SW 1271 (cell line): ENCODE measurements around the gene ARHGDIG.
"Not testable (repeated sequence)": the region's sequence is repeated elsewhere in the genome, so short reads cannot be mapped to it uniquely, and the experiment has no call there.

Source experiments
- DNase-seq, 2 experiments: peaks; one replicate each; lab custom pipeline; 2025; lab: John Stamatoyannopoulos, UW

ARHGDIG gene

DNA sequence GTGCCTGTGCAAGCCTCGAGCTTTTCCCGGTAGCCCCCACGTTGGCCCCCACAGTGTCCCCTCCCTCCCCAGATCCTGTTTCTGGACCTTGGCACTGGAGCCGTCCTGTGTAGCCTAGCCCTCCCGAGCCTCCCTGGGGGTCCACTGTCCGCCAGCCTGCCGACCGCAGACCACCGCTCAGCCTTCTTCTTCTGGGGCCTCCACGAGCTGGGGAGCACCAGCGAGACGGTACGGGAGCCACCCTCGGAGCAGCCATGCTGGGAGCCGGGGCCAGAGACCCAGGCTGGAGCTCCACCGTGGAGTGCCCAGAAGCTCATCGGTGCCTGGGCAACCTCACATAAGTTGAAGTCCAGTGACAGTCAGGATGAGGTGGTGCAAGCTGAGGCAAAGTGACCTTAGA lies 16.4 kb upstream of the ARHGDIG start:
- DNase-seq, result no peak

DNA sequence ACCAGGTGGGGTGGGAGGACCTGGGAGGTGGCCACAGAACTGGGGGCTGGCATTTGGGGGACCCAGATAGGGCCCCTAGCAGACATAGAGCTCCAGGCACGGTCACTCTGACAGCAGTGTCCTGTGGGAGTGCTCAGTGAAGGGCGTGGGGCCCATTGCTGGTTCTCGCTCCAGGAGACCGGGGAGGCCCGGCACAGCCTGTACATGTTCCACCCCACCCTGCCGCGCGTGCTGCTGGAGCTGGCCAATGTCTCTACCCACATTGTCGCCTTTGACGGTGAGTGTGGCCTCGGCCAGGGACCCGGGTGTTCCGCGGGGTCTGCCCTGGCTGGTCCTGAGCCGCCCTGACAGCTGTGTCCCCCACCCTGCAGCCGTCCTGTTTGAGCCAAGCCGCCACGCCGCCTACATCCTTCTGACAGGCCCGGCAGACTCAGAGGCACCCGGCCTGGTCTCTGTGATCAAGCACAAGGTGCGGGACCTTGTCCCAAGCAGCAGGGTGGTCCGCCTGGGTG lies 15.9 kb upstream of the ARHGDIG start:
- DNase-seq, result no peak

DNA sequence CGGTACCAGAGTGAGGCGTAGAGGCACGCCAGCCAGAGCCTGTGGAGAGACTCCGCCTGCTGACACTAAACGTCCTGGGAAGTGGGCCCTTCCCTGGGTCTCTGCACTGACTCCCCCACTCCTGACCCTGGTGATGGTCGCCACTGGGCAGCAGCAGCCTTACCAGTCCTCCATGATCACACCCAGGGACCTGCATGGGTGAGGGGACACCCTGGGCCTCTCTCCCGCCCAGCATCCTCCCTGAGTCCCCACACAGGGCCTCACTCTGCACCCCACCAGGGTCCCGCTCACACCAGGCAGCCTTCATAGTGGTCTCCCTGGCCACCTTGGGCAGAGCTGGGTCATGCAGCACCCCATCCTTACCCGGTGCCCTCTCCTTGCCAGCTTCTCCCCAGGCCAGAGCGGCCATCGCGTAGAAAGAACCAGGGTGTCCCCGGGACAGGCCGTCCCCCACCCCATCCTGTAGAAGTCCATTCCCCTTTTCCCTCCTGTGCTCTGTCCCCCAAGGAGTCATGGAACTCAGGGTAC lies 15.3 kb upstream of the ARHGDIG start:
- DNase-seq, result no peak

DNA sequence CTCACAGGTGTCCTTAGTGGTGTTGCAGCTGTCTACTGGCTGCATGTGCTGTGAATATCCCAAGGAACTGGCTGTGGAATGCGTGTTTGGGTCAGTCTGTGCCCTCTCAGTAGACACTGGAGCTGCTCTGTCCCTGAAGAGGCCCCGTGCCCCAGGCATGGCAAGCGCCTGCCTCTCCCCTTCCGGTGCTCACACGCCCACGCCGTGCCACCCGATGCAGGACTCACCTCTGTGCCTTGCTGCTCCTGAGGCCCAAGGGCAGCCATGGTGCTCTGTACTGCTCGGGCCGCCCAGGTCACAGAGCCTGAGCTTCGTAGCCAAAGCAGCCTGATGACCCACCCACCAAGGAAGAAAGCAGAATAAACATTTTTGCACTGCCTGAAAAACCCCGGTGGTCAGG lies 14.7 kb upstream of the ARHGDIG start:
- DNase-seq, result no peak

DNA sequence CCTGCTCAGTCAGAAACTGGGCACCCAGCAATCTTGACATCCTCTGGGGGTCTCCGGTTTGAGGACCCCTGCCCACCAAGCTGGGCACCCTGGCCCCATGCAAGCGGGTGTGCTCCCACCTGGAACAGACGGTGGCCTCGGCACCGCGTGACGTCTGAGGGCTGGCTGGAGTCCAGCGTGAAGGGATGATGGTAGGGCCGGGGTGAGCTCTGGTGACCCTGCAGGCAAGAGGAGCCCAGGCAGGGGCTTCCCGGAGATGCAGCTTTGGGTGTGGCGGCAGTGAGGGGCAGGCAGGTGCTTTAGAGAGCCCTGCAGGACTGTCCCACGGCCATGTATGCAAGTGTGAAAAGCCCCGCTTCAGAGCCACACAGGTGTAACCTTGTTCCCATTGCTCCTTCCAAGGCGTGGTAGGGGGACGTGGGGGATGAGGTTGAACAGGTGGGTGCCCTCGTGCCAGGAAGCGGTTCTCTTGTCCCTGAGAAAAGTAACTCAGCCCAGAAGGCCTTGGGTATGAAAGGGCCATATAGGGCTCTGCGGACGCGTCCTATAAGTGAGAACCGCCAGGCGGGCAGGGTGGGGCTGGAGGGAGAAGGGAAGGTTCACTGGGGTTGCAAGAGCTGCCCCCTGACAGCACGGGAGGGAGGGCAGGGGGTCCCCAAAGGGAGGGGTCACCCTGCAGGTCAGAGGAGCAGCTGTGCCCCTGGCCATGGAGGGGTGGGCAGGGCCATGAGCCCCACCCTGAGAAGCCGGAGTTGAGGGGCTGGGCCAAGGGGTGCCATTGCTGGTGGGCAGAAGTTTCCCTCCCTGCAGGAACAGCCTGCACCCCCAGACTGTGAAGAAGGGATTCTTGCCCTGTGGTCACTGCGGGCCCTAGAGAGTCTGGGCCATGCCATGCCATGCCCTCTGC lies 13.9 kb upstream of the ARHGDIG start:
- no peak for DNase-seq

DNA sequence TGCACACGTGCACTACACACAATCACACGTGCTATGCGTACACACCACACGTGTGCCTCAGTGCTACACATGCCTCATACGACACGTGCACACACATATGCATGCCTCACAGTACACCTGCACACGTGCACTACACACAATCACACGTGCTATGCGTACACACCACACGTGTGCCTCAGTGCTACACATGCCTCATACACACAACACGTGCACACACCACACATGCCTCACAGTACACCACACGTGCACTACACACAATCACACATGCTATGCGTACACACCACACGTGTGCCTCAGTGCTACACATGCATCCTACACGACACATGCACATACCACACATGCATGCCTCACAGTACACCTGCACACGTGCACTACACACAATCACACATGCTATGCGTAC lies 12.8 kb upstream of the ARHGDIG start:
- not testable (repeated sequence) for DNase-seq

DNA sequence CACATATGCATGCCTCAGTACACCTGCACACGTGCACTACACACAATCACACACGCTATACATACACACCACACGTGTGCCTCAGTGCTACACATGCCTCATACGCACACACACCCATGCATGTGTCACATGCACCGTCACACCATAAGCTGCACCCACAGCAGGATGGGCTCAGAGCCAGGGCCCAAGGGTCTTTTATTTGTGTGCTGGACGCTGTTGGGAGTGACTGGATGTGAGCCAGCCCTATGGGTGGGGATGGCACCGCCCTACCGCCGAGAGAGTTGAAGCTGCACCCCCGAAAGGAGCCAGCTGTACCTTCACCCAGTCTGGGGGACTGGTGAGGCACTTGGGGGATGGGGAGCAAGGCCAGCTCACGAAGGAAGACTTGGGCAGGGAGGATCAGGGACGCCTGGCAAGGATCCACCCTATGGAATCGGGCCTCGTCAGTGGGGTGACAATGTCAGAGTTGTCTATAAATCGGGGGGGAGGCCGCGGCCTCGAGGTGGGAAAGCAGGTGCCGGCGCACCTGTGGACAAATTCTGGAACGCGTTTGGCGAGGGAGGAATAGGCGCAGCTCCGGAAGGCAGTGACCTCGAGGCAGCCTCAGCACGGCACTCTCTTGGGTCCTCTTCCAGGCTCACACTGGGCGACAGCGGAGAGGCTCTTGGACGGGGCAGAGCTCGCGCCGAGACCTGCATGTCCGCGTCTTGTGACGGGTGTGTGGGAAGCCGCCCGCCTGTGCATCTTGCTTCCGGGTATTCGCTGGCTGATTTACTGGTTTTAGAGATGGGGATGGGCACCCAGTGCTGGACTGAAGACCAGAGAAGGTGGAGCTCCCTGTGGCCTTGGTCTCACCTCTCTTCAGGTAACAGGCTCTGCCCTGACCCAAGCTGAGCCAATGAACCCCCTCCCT lies 12.0 kb upstream of the ARHGDIG start:
- no peak for DNase-seq

DNA sequence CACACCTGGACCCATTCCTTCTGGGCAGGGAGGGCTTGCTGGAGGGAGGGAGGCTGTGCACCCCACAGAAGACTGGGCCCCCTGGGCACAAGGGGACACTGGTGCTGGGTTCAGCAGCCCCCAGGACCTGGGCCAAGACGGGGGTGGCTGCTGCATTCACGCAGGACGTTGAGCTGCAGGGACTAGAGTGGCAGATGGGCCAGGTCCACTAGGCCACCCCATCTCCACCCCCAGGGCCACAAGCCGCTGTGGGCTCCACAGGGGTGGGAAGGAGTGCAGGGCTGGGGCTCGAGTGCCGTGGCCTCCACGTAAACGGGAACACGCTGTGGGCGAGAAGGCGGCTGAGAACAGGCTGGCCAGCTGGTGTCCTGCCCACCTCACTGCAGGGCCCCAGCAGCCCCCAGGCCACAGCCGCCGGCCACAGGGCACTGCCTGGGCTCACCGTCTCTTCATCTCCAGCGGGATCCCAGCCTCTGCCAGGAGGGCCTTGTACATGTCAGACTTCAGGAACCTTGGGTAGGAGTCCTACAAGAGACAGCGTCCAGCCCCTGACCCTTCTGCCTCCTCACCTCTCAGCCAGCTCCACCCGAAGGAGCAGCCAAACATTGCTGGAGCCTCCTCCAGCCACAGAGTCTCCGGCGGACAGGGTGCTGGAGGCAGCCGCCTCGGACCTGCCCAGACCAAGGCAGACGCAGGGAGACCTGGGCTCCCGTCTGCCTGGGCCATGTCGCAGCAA lies 11.2 kb upstream of the ARHGDIG start:
- DNase-seq, result no peak

DNA sequence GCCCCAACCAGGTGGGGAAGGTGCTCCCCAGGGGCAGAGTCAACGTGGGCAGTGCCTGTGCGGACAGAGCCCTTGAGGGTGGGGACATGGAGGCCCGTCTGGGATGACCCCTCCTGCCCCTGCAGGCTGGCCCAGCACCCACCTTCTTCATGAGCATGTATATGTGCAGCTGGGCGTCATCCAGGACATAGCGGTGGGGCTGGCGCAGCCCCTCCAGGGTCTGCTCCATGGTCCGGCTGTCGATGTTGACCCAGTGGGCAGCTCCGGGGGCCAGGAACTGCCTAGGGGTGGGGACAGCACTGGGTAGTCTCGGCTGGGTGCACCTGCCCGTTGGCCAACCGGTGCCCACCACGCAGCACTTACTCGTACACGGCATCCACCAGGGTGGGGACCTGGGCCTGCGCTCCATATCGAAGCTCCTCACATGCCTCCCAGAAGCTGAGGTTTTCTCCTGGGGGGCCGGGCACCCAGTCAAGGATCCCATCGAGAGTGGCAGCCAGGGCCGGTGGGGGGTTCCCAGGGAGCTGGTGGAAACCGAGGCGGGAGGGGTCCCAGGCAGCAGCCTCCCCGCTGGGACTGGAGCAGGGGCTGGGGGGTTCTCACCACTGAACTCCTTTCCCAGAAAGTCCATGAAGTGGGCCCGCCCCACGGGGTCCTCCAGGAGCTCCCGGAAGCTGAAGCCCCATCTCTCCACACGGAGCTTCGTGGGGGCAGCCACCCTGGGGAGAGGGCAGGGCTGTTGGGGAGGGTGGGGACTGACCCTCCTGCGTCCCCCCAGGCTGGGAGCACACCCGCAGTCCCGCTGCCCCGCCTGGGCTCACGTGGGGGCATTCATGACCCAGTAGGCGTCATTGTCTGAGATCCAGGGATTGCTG lies 9.8 kb upstream of the ARHGDIG start:
- no peak for DNase-seq

DNA sequence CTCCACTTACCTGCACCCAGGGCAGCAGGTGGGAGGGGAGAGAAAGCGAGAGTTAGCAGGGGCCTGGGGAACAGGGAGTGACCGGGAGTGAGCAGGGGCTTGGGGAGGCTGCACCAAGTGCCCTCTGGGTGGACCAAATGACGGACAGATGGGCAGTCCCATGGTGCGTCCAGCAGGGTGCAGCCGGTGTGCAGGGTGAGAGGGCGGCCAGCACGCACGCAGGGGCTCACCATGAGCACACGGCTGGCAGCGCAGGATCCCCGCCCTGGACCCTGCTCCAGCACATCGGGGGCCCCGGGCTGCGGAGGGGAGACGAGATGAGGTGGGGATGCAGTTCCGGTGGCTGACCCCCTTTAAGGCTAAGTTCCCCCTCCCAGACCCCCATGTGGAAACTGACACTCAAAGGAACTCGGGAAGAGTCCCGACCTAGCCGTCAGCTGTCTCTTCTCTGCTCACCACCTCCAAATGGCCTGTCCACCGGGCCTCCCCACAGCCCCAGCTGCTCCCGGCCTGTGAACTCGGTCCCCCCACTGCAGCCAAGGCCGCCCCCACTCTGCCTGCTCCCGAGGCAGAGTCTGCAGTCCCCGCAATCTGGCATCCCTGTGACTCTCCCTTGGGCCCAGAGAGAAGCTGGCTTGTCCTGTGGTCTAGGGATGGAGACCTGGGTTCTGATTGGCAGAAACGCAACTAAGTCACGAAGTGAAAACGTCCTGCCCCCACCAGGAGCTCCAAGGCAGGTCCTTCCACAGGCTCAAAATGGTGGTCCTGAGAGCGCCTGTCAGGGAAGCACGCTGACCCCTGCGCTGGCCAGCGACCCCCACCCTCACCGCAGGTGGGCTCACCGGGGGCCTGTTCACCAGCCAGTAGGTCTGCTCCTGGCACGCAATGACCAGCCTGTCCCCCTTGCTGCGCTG lies 7.5 kb upstream of the ARHGDIG start:
- DNase-seq, result no peak

DNA sequence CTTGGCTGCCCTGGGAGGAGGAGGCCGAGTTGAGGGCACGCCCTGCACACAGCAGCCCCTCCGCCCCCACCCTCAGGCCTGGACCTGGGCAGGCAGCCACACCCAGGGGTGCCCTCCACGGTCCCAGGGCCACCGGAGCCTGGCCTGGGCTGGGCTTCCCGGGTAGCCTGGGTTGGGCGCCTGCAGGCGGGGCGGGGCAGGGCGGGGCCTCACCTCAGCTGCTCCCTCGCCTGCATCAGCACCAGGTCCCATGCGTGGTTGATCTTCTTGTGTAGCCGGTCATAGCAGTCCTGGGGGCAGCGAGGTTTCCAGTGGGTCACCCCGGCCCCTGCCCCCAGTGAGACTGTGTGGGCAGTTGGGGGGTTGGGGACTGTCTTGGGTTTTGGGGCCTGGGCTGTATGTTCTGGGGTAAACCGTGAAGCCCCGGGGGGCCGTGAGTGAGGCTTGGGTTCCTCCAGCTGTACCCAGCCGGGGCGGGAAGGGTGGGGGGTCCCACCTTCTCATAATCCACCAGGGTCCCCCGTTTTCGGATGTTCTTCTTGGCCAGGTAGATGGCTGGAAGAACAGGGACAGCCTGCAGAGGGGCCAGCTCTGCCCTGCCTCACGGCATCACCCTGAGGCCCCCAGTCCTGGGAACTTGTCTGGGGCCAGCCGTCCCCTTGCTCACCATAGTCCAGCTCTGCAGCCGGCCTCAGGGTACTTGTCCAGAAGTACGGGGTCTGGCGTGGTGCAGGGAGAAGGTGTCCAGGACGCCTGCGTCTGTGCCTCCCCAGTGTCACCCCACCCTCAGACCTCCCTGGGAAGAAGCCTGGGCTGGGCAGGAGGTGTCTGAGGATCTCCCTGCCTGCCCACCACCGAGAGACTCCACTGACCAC lies 6.6 kb upstream of the ARHGDIG start:
- no peak for DNase-seq

DNA sequence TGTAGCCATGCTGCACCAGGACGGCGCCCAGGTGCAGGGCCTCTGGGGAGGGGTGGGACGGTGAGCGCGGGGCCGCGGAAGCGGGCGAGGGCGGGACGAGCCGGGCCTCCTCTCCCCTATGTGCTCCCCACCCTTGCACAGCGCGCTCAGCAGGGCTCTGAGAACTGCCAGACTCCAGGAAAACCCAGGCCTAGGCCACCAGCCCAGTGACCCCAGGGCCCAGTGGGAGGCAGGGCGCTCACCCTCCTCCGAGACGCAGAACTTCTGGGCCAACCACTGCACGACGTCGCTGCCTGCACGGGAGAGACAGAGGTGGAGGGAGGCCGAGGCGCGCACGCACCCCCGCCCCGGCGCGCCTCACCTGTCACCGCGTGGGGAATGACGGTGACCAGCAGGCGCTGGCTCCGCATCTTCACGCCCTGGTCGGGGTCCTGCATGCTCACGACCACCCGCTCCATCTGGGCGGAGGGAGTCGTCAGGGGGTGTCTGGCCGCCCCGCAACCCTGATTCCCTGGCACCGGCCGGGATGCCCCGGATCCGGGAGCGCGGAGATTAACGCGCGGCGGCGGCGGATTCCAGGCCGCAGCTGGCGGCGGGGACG lies 5.2 kb upstream of the ARHGDIG start:
- no peak for DNase-seq

DNA sequence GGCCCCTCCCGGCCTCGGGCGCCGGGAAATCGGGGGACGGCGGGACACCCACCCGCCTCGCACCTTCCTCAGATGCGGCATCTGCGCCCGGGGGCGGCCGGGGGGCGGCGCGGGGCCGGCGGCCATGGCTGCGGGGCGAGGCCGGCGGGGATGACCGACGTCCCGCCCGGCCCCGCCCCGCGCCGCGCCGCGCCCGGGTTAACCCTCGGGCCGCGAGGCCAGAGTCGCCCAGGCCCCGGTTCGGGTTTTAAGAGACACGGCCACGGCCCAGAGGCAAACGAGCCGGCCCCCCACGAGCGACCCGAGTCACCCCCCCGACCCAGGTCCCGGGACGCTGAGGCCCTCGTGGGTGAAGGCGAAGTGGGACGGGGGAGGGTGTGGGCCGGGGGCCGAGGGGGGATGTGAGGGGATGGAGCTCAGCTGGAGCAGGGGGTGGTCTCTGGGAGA lies 4.6 kb upstream of the ARHGDIG start, which contains the start of gene RGS11:
RGS11 (minus strand) TSS at position 159 of the 447 bp plus-strand sequence; CDS start at position 126, 33 bp downstream.
- no peak for DNase-seq

DNA sequence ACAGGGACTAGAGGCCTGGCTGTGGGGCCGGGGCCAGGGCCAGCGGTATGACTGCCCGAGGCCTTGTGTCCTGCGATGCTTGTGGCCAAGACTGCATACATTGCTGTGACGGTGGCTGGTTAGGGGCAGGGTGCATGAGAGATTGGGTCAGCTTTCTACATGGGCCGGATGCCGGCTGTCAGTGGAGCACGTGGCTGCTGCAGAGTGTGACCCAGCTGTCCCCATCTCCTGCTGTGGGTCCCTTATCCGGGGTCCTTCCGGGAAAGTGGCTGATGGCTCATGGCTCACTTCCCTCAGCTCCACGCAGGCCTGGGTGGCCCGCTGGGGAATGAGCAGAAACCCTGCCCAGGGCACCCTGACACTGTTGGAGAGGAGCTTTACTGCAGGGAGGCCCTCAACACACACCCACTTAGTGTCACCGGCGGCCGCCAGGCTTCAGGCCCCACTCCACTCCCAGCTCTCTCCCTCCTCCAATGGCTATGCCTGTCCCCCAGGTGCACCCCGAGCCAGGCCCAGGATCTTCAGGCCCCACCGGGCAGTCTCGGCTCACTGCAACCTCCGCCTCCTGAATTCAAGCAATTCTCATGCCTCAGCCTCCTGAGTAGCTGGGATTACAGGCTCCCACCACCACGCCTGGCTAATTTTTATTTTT lies 3.8 kb upstream of the ARHGDIG start:
- no peak for DNase-seq

DNA sequence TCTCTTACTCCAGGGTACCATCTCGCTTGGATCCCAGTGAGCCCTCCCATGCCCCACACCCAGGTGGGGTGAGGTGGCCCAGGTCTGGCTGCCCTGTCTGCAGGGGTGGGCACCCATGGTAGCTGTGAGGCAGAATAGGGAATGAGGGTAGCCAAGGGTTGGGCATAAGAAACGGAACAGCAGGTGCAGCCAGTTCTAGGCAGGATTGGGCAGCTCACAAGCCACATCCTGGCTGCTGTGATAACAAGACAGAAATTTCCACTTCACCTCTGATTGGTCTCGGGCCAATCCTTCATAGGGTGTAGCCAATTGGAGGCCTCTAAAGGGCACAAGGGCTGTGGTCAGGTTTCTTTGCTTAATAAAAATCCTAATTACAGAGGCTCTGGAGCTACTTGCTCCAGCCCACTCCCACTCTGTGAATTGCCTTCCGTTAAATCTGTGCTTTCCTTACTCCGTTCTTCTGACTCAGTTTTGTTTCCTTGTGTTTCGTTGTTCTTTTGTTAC lies 1.5 kb upstream of the ARHGDIG start:
- DNase-seq, result peak in 1 of 2 experiments; percentile 6

DNA sequence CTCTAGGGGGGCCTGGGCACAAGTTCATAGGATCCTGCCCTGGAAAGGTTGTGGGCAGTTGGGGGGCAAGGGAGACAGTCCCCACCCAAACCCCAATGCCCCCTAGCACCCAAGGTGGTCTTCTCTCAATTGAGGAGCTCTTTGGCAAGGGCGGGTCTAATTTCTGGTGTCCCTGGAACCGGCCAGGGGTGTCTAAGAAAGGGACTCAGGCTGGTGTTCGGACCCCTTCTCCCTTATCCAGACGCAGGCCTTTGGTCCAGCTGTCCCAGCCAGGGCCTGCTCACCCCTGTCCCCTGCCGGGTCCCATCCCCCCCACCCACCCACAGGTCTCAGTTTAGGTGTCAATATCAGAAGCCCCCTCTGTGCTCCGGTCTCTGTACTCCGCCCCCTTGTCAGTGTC lies 860 bp upstream of the ARHGDIG start:
- no peak for DNase-seq

DNA sequence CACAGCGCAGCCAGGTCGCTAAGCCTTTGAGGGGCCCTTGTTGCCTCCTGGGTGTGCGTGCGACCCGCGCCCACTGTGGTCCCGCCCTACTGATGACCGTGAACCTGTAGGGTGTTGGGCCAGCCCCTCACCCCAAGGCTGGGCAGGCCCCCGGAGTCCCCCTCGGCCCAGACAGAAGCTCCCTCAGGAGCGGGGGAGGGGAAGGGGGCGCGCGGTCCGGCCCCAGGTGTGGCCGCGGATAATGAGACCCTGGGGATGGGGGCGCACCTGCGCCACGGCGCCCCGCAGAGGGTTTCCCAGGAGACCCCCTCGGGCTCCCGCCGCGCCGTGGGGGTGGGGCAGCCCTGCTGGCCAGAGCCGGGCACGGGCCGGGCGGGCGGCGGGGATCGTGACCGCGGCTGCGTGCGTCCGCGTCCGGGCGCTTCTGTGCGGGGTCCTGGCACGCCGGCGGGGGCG lies 358 bp upstream of the ARHGDIG start:
- DNase-seq, result no peak
